Retina (tissue), 1 donor: Measurements from ENCODE around the gene UBIAD1.
"Not testable (repeated sequence)": the region's sequence is repeated elsewhere in the genome, so short reads cannot be mapped to it uniquely, and the experiment has no call there.

Experiments used
- DNase-seq: peaks from one replicate; pipeline ENCODE4 v3.0.0-alpha.2; 2016

The UBIAD1 gene

GRCh38 chr1:11280719-11281376 lies 7.8 kb downstream of the UBIAD1 start:
- no peak for DNase-seq

DNA sequence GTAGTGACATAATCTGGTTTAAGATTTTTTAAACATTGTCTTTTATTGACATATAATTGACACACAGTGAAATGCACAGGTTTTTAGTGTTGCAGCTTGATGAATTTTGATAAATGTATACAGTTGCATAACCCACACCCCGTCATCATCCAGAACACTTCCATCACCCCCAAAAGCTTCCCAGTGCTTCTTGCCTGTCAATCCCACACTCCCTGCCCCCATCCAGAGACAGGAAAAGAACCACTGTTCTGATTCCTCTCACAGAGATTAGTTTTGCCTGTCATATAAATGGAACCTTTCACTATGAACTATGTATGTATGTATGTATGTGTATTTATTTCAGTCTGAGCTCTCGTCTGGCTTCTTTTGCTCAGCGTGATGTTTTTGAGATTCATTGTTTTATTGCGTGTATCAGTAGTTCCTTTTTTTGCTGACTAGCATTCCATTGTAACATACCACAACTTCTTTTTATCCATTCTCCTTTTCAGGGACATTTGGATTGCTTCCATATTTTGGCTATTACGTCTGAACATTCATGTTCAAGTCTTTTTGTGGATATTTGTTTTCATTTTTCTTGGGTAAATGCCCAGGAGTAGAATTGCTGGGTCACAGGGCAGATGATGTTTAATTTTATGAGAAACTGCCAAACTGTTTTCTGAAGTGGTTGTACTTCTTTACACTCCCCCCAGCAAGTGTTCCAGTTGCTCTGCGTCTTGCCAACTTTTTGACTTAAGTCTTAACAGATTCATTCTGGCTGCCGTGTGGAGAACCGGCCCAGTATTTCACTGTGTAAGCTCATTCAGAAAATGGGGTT lies 8.7 kb downstream of the UBIAD1 start:
- DNase-seq, result no peak

- no peak for DNase-seq
These were observed 10.2 kb downstream of the UBIAD1 start for GRCh38 chr1:11283151-11283550.

GRCh38 chr1:11284784-11285183 lies 11.8 kb downstream of the UBIAD1 start:
- DNase-seq, result no peak

- DNase-seq, result no peak
These were observed 13.1 kb downstream of the UBIAD1 start for GRCh38 chr1:11285883-11286734.

DNA sequence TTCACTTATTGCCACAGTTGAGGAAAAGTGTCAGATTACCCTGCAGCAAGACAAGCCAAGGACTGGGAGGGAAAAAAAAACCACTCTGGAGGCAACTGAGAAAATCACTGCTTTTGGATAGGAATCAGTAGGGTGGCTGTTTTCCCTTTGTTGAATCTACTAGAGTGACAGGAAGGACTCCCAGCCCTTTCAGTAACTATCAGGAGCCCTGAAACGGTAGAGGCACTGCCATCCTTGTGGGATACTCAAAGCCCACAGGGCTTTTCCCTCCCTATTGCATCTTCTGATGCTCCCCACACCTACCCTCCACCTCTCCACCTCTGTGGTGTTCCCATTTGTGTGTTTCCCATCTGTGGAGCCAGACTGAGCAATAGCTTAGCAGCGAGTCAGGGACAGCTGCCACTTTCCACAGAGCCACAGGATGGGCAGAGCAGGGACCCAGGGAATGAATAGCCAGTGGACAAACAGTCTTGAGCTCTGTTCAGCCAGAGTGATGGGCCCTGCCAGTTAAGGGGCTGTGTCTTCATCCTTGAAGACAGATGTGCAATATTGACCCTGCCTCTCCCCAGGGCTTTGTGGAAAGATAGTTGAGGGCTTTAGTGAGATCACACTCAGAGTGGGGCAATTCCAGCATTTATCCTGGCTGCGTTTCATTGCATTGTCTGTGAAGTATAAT lies 13.9 kb downstream of the UBIAD1 start:
- DNase-seq, result peak; percentile 21

DNA sequence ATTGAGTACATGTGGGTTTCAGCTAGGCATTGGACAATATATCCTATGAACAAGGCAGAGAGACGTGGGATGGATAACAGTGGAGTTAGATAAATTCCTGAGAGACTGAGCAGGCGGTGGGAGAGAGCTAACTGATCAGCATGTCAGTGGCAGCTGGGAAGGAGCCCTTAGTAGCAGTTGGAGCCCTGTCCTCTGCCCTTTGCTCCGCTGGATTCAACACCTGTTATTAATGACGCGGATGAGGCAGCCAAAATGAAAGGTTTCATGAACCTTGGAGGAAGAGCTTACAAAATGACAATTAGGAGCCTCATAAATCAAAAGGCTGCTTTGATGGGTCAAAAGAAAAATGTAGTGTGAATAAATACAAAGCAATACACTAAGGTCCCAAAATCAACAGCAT lies 16.1 kb downstream of the UBIAD1 start:
- DNase-seq, result no peak

GRCh38 chr1:11291049-11291448 lies 18.1 kb downstream of the UBIAD1 start:
- no peak for DNase-seq

- DNase-seq, result no peak
These were observed 20.9 kb downstream of the UBIAD1 start for GRCh38 chr1:11293856-11294255.

DNA sequence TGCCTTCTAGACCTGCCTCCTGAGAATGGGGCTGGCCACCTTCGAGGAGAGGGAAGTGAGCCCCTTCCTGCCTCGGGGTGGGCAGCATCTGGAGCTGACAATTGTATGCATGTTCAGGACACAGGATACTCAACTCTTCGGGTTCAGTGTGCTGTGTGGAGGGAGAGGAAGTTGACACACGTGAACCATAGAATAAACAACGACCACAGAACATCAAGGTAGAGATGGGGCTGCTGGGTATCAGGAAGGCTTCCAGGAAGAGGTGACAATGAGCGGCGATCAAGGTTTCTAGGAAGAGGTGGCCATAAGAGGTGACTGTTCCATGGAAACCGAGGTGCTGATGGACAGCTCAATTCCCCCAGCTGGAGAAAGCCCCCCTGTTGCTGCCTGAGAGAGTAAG lies 22.0 kb downstream of the UBIAD1 start:
- DNase-seq, result no peak

- DNase-seq, result no peak
These were observed 22.9 kb downstream of the UBIAD1 start for GRCh38 chr1:11295905-11296304.

DNA sequence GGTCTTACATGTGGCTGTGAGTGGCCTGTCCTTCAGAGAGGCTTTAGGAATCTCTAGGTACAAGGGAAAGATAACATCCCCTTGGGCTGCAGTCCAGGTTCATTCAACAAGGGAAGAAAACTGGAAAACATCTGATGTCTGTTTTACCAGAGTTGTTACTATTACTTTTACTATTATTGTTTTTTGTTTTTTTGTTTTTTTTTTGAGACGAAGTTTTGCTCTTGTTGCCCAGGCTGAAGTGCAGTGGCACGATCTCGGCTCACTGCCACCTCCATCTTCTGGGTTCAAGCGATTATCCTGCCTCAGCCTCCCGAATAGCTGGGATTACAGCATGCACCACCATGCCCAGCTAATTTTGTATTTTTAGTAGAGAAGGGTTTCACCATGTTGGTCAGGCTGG lies 24.8 kb downstream of the UBIAD1 start:
- DNase-seq, result not testable (repeated sequence)

GRCh38 chr1:11298390-11299224 lies 25.6 kb downstream of the UBIAD1 start:
- DNase-seq, result no peak

DNA sequence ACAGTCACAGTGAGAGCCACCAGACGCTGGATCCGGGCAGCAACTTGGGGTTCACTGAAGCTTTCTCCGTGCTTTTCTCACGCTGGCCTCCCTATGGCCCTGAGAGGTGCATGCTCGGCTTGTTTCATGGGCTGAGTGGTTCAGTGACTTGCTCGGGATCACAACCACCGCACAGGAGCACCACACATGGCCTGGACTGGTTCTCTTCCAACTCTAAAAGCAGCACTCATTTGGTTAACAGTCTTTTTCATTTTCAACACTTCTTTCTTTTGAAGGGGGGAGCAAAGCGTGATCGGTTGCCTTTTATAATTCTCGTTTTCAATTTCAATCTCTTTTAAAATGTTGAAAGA lies 26.2 kb downstream of the UBIAD1 start:
- no peak for DNase-seq

DNA sequence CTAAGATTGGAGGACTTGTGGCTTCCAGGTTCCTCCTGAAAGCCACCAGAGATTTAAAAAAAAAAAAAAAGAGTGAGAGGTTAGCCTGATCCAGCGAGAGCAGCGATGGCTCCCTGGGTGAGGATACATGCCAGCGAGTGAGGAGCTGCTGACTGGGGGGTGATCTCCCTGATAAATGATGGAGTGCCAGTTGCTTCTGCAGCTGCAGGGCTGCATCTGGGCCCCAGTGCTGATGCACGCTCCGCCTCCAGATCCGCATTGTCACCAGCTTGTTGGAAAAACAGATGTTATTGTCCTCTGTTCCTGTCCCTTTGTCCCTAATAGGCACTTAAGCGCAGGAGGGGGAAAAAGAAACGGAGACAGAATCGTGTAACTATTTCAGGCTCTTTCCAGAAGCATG lies 28.6 kb downstream of the UBIAD1 start:
- DNase-seq, result no peak

GRCh38 chr1:11302366-11302765 lies 29.4 kb downstream of the UBIAD1 start:
- no peak for DNase-seq

GRCh38 chr1:11305516-11305915 lies 32.5 kb downstream of the UBIAD1 start:
- DNase-seq, result not testable (repeated sequence)

GRCh38 chr1:11307852-11308251 lies 34.9 kb downstream of the UBIAD1 start:
- no peak for DNase-seq

DNA sequence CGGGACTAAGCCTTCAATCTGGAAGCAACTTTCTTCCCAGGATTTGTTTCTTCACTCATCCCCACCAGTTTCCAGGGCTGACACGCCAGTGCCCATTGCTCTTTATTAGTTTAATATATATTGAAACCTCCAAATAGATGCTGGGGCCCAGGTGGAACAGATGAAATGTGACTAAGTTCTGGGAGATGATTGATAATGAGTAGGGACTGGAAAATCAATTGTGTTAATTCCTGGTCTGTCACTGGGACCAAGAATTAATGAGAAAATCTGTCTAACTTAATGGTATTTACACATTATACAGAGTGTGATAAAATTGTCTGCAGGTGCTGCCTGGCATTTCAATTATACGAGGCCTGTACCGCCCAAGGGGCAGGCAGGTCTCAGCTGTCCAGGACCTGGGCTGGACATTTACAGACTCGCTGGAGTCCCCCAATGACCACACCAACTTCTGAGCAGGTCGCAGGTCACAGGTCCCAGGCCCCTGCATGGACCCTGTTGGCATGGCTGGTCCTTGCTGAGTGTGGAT lies 35.8 kb downstream of the UBIAD1 start:
- no peak for DNase-seq

- DNase-seq, result no peak
These were observed 36.4 kb downstream of the UBIAD1 start for GRCh38 chr1:11309385-11309784.

DNA sequence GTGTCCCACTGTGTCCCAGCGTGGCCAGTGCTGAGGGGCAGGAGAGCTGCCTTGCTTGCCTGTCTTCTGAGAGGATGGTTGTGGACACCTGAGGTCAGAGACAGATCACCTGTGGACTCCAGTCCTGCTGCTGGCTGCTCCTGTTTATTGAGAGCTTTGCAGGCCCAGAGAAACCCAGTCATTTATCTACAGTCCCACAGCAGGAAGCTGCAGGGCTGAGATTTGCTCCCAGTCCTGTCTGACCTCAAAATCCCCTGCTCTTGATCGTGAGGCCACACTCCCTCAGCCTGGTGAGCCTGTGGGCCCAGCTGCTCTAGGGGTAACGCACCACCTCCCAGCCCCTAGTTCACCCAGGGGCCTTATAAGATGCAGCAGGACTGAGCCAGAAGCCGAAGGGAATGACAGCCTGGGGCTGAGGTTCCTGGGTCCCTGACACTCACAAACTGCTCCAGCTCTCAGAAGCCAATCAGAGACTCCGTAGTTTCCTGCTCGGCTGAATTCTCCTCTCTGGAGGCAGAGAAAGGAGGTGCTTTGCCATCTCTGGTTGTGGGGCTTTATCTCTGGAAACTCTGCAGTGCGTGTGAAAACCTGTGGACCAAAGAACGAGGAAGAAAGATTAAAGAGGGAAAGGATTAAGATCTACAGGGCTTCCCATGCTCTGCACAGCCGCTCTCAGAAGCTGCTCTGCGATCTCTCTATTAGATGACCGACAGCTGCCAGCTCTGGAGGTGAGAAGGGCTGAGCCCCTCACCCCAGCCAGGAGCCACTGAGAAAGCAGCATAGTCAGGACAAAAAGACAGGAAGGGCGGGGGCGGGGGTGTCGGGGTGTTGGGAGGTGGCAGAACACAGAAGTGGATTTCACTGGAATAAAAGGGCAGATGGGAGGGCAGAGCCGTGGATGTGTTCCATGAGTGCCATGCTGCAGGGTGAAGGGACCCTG lies 39.1 kb downstream of the UBIAD1 start:
- no peak for DNase-seq
